Left cardiac atrium (tissue), 4 donors: ENCODE results near the gene FAM83G. TPM values are rescaled to one million over a fixed set of nuclear protein-coding genes. Genes with fewer than 3 reads are reported as not detected.
A peak's percentile ranks its signal among the peaks of the same experiment; 100 is the strongest.

ENCODE experiments used
- ATAC-seq, 2 donors: fragments of 200-7000 bp; cut with Tn5 transposase; one replicate each; pipeline ENCODE4 v1.9.1; 2020; ENCODE audit warnings: mild to moderate bottlenecking in 2 of 2, moderate library complexity in 2 of 2
- DNase-seq: peaks from one replicate; pipeline ENCODE4 v3.0.0-alpha.2; 2020
- intact Hi-C, 2 donors: fragments of 100-400 bp; cut with DNase I; formaldehyde crosslinking; loops; one replicate each; pipeline versions ENCODE4 v1.14.1 to v1.15.1; 2022 to 2023
- total RNA-seq, 2 donors: library from RNA; stranded (reverse); fragmentation: NEBNext Ultra II Directional; extraction: Animal tissue kit (Norgen Biotek cat#: 25700); gene quantifications; one replicate each; pipeline ENCODE4 v1.2.1, GENCODE V29; 2021
- donor health status: DM: no; HTN: yes; CAD: no.
- donor health status: DM: no; HTN: yes; CAD: no; lungs with severe emphysema.
- donor health status: DM: yes; HTN: yes; CAD: no.
- donor health status: Dilated cardiomyopathy.

FAM83G gene
- total RNA-seq, 2 donors from 2014 or later, result 23.3 to 24.8 TPM

DNA sequence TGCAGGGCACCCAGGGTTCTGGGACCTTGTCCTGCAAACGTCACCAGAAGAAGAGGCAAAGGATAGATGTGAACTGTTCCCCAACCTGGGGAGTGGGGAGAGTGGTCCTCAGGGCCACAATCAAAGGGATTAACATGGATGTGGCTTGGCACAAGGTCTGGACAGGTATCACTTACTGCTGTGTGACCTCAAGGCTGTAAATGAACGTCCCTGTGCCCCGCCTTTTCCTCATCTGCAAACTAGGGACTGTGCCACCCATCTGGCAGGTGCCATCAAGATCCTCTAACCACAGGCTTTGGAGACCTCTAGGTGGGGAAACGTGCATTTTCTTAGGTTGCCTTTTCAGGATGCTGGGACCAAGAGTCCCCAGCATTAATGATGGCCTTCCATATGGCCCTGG, 27.5 kb downstream of the FAM83G start:
- ATAC-seq, result no peak
- no peak for DNase-seq
- intact Hi-C loops, result no loop called here

DNA sequence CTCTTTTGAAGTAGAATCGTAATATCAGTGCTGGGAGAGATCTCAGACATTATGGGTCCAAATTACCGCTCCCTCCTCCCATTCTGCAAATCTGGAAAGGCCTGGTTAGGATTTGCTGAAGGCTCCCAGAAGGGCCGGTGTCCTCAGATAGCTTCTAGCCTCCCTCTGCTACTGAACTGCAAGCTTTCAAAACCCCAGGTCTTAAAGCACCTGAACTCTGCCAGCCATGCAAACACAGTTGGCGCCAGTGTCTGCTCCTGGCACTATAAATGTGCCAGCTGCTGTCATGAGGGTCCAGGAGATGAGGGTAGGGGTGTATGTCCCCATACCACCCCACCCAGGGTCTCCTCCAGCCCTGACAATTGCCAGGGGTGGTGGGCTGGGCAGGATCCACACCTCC, 28.4 kb downstream of the FAM83G start:
- ATAC-seq (no peak), DNase-seq (no peak)
- intact Hi-C loops, result no loop called here

DNA sequence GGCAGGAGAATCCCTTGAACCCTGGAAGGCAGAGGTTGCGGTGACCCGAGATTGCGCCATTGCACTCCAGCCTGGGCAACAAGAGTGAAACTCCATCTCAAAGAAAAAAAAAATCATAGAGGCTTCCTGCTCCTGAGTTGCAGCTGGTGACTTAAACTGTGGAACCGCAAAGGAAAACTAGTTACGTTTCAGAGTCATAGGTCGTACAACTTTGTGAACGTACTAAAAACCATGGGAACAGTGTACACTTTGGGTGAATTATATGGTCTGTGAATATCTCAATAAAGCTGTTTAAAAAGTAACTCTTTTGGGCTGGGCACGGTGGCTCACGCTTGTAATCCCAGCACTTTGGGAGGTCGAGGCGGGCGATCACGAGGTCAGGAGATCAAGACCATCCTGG, 29.0 kb downstream of the FAM83G start:
- ATAC-seq, result no peak
- intact Hi-C loops, result no loop called here
- DNase-seq, result no peak

GRCh38 chr17:18974407-18975149, 30.0 kb downstream of the FAM83G start:
- intact Hi-C loops, result no loop called here
- ATAC-seq (no peak), DNase-seq (no peak)

DNA sequence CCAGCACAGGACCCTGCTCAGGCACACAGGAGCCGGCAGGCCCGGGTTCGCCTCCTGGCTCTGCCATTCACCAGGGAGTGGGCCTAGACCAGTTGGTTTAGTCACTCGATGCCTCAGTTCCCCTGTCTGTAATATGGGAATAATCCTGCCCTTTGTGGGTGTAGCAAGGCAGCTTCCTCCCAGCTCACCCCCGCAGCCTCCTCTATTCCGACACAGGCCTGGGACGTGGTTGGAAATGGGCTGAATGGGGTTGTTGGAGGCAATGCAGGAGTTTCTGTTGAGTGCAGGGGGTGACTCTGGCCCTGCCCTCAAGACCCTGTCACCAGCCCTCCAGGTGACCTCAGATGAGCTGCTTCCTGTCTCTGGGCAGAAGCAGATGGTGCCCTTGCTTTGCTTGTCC, 32.8 kb downstream of the FAM83G start:
- DNase-seq (no peak), ATAC-seq (no peak)
- intact Hi-C loops, result no loop called here

GRCh38 chr17:18970582-18971480, 33.7 kb downstream of the FAM83G start:
- intact Hi-C loops, result no loop called here
- DNase-seq (no peak), ATAC-seq (no peak)

DNA sequence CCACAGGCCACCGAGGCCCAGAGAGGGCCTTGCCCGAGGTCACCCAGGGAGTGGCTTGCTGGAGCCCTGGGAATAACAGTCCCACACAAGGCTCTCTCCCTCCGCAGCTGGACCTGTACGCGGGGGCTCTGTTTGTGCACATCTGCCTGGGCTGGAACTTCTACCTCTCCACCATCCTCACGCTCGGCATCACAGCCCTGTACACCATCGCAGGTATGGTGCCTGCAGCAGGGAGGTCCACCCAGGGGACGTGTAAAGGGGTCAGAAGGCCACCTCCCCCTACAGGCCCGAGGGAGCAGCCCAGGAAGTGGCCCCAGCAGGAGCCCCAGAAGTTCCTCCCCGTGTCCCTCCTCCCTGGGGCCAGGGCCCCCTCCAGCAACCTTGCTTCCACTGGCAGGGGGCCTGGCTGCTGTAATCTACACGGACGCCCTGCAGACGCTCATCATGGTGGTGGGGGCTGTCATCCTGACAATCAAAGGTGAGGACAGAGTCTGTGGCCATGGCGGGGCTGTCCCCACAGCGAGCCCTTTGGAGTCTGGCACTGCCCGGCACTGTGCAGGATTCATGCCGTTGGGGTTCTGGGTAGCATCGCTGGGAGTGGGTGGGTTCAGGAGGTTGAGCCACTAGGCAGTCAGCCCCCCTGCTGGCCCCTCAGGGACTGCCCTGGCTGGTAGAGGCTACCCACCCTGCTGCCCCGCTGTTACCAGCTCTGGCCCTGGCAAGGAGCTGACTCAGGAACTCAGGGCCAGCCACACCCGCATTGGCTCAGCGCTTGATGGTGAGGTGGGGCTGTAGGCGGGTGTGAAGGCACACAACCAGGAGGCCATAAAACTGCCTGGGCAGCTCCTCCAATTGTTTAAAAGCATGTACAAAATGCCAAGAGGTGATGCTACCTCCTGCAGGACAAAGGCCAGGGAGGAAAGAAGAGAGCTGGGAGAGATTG, 35.3 kb downstream of the FAM83G start:
- intact Hi-C loops, result no loop called here
- peak in 1 of 2 donors; percentile 55 for ATAC-seq

DNA sequence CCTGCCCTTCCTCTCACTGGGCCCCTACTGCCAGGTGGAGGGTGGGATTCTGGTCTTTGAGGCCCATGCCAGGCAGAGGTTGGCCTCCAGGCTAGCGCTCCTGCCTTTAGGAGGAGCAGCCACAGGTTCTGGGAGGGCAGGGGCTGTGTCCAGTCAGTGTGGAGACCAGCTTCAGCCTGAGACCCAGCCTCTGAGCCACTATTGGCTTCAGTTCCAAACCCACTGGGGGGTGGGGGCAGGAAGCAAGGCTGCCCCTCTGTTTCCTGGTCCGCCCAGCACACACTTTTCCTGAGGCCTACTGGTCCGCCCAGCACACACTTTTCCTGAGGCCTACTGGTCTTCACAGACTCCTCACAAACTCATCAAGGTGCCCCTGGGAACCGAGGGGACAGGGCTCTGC, 36.2 kb downstream of the FAM83G start:
- no peak for ATAC-seq
- intact Hi-C loops, result no loop called here
- DNase-seq, result no peak

More for the DNA sequence above, 35.3 kb downstream of the FAM83G start:
- DNase-seq, result peak; percentile 51

GRCh38 chr17:18967916-18968315, 36.6 kb downstream of the FAM83G start:
- ATAC-seq, result no peak
- intact Hi-C loops, result no loop called here
- no peak for DNase-seq

GRCh38 chr17:18966831-18967624, 37.5 kb downstream of the FAM83G start:
- ATAC-seq, result peak; percentile 52 to 74
- no peak for DNase-seq
- intact Hi-C loops, result no loop called here

DNA sequence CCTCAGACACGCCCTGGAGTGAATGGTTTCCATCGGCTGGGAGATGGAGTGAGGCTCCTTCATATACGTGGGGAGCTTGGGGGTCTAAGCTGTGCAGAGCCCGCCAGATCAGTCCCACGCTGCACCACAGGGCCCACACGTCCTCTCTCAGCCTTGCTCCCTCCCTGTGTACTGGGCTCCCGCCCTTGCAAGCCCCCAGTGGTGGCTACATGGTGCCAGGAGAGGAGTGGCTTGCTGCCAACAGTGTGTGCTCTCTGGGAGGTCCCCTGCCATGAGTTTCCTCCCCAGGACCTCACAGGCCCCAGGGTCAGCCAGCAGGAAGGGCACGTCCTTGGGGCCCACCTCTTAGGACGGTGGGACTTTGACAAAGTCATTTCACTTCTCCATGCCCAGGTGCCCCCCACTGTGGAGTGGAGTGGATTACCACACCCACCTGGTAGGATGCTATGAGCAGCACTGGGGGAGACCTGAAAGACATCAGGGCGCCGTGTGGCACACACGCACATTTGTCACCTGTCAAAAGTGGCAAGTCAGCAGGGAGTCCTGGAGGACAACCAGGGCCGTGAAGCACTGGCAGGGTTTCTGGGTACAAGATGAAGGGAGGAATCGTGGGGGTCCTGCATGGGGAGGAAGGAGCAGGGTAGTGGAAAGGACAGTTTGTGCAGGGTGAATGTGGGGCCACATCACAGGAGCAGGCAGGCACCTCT, 38.9 kb downstream of the FAM83G start:
- intact Hi-C loops, result no loop called here
- no peak for ATAC-seq
- no peak for DNase-seq

- DNase-seq, result no peak
- ATAC-seq, result no peak
- intact Hi-C loops, result no loop called here
These were observed 40.0 kb downstream of the FAM83G start for GRCh38 chr17:18964550-18964949.

DNA sequence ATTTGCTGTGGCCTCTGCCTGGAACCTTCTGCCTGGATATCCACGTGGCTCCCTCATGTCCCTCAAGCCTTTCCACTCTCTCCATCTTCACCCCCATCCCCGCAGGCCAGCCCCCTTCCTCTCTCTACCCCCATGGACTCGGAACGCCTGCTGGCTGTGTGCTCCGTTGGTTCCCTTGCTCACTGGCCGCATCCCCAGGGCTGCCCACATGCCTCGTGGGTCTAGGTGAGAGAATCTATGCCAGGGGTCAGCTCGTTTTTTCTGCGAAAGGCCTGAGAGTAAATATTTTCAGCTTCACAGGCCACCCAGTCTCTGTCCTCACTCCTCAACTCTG, 40.6 kb downstream of the FAM83G start:
- no peak for DNase-seq
- ATAC-seq, result no peak
- intact Hi-C loops, result no loop called here

- ATAC-seq (no peak), DNase-seq (no peak)
- intact Hi-C loops, result no loop called here
These were observed 41.2 kb downstream of the FAM83G start for GRCh38 chr17:18963126-18964017.

DNA sequence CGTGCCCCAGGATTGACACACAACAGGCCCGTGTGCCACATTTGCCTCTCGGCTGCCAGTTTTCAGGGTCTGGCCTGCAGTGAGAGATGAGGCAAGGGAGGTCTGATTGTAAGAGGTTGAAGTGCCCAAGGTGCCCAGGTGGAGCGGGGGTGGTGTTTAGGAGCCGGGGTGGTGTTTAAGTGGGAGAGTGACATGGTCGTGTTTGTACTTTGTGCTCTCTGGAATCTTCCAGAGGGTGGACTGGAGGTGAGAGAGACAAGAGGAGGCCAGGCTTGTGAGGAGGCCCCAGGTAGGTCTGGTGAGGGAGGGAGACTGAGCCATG, 42.1 kb downstream of the FAM83G start:
- ATAC-seq (no peak), DNase-seq (no peak)
- intact Hi-C loops, result no loop called here

GRCh38 chr17:18961634-18962493, 42.7 kb downstream of the FAM83G start:
- ATAC-seq, result peak in 1 of 2 donors; percentile 61
- DNase-seq, result no peak
- intact Hi-C loops, result no loop called here
